ENCODE results near the gene AP1S1.
A peak's percentile ranks its signal among the peaks of the same experiment; 100 is the strongest.

Gene AP1S1

DNA sequence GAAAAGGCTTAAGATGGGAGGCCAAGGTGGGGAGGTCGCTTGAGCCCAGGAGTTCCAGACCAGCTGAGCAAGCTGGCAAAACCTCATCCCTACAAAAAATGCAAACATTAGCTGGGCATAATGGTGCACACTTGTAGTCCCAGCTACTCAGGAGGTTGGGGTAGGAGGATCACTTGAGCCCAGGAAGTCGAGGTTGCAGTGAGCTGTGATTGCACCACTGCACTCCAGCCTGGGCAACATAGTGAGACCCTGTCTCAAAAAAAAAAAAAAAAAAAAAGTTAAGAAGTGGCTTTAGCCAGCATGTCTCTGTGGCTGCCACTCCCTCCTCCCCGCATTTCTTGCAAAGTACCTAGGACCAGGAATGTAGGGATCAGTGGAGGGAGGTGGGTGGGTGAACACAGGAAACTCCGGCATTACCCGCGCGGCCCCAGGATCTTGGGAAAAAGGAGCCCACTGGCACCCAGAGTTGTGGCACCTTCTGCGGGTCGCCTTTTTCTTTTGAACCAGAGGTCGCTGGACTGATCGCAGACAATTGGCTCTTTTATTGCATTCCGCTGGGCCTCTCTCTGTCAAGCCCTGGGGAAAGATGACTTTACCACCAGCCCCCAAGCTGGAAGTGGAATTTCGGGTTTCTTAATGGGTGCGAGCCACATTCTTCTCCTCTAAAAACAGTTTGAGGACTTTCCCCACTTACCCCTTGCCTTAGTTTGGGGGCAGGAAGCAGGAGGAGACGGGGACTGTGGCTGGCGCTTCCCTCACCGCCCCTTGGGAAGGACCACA is 7.6 kb downstream of the AP1S1 start:
- TF ChIP-seq GATA3 (IDR thresholded peaks at IDR 0.05; ENCODE audit: low read depth, low read length) (no peak), GATA2 (IDR thresholded peaks at IDR 0.05; ENCODE audit: low read depth, low read length) (no peak)

DNA sequence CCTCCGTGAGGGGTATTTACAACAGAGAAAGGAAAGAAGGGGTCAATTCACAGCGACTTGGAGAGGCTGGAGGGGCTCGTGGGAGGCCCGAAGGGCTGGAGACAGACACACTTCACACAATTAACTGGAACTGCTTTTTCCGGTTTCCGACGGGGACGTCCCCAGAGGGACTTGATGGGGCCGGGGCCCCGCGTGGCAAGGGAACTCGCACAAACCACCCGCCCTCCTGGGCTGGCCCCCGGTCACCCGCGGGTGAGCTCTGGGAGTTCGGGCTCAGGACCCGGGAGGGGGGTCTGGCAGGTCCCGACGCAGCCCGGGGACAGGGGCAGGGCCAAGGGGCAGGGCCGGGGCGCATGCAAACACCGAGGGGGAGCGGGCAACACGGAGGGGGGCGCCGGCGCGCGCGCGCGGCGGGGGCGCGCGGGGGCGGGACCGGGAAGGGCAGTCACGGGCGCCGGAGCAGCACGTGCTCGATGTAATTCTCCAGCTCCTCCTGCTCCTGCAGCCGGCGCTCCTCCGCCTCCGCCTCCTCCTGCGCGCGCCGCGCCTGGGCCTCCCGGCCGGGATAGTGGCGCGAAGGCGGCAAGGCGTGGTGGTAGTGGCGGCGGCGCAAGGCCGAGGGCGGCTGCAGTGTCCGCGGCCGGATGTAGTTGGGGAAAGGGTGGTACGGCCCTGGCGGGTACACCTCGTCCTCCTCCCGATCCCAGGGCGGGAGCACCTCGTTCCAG is 8.4 kb downstream of the AP1S1 start:
- TF ChIP-seq GATA2 (IDR thresholded peaks at IDR 0.05; ENCODE audit: low read depth, low read length) (no peak), GATA3 (IDR thresholded peaks at IDR 0.05; ENCODE audit: low read depth, low read length) (no peak)

DNA sequence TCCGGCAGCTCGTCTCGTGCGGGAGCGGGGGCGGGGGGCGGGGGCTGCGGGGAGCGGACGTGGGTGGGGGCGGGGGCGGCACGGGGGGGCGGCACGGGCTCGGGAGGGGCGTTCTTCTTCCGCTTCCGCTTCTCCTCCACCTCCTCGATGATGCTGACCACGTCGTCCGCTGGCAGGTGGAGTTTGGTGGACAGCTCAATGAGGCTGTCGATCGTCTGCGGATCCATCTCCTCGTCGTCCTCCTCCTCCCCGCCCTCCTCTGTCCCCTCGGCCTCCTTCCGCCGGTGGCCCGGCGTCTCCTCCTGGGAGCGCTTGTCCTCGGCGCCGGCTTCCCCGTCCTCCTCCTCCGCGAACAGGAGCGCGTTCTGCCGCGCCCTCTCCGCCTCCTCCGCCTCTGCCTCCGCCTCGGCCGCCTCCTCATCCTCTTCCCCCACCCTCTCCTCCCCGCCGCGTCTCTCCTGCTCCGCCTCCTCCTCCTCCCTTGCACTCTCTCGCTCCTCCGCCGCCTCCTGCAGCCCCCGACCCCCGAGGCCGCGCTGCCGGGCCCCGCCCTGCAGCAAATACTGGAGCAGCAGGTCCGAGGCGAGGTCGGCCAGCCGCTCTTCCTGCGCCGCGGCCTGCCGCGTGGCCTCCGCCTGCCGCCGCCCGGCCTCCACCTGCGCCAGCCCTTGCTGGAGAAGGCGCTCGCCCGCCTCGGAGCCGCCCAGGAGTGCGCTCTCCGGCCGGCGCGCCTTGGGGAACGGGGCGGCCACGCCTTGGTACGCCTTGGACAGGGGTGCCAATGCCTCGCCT is 9.2 kb downstream of the AP1S1 start:
- TF ChIP-seq GATA3 (IDR thresholded peaks at IDR 0.05; ENCODE audit: low read depth, low read length), result no peak
- TF ChIP-seq GATA2 (IDR thresholded peaks at IDR 0.05; ENCODE audit: low read depth, low read length), result no peak

DNA sequence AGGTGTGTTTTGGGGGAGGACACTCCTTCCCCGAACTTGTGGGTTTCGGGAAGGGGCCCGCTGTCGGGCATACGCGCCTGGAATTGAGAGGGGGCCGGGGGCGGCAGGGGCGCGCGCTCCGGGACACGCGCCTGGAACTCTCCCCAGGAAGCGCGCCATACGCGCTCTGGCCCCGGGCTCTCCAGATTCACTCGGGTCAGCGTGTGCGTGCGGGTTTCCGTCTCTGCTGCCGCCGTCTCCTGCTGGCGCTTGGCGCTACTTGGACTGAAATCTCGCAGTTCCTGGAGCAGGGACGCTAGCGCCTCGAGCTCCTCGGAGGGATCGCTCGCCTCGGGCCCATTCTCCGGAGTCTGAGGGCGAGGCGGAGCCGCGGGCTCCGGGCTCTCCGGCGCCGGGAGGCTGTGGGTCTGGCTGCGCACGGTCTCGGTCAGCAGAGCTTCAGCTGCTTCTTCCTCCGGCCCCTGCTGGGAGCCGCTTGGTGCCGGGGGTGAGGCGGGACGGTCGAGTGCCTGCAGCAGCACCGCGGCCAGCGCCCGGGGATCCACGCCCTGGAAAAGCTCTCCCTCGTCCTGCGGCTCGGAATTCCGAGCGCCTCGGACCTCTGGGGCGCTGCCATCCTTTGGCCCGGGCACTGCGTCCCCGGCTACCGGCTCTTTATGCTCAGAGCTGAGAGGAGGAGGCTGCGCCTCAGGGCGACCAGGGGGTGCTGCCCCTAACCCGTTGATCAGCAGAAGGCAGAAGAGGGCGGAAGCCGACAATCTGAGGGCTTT is 10.0 kb downstream of the AP1S1 start:
- TF ChIP-seq GATA2 (IDR thresholded peaks at IDR 0.05; ENCODE audit: low read depth, low read length), result no peak
- no peak for TF ChIP-seq GATA3 (IDR thresholded peaks at IDR 0.05; ENCODE audit: low read depth, low read length)

DNA sequence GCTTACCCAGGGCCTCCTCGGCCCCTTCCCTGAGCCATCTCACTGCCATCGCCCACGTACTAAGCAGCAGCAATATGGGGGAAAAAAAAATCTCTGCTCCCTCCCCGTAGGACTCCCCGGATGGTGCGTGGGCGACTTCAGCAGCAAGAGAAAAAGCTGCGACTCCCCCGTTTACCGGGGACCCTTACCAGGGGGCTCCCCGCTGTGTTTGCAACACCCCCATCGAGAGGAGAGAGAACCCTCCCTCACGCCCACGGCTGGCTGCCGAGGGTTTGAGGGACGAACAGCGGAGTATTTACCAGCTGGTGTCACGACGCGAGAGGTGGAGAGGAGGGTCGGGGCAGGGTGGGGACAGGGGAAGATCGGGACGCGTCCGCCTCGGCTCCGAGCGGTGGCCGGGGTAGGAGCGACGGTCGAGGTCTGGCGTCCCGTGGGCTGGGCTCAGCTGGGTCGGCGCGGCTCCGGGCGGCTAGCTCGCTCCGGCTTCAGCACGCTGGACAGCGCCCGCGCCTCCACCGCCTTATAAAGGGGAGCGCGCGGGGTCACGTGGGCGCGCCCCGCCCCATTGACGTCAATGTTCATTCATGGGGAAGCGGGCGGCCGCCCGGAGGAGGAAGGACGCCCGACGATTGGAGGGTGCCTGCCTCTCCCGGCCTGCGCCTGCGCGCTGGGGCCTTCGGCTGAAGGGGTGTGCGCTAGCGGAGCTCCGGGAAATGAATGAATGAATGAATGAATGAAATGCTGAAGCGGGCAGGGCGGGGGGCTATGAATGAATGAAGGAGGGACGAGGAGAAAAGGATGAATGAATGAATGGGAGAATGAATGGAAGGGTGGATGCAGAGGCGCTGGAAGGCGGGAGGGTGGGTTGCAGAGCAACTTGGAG is 11.0 kb downstream of the AP1S1 start, which contains the start of gene VGF:
Gene VGF (minus strand): TSS at position 495 of the 883 bp plus-strand sequence. CDS start 726 bp downstream, outside the sequence.
- TF ChIP-seq GATA2 (IDR thresholded peaks at IDR 0.05; ENCODE audit: low read depth, low read length) (no peak), GATA3 (IDR thresholded peaks at IDR 0.05; ENCODE audit: low read depth, low read length) (no peak)

DNA sequence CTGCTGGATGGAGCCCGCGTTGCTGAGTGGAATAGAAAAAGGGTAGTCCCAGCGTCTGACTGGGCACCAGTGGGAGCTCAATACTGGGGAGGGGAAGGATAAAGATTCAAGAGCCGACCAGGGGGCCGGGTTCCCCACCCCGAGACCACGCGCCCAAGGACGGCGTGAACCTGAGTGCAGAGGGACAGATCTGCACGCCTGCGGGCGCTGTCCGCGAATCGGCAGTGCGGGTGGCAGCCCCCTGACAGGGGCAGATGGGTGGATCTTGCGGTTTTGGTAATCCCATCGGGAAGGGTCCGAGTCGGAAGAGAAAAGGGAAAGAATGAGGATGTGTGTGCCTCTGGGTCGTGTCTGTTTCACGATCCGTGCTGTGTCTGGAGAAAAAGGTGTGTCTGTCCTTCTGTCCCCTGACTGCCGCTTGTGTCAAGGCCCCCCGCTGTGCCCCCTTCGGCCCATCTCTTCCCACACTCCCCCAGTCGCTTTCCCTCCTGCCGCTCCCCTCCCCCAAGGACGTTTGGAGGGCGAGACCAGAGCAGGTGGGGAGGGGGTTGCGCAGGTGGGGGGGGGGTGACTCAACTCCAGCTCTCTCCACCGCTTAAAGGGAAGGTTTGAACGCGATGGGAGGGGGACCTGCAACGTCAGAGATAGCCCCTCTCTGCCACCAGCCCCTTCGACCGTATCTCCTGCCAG is 11.8 kb downstream of the AP1S1 start:
- TF ChIP-seq GATA2 (IDR thresholded peaks at IDR 0.05; ENCODE audit: low read depth, low read length) (no peak), GATA3 (IDR thresholded peaks at IDR 0.05; ENCODE audit: low read depth, low read length) (no peak)

DNA sequence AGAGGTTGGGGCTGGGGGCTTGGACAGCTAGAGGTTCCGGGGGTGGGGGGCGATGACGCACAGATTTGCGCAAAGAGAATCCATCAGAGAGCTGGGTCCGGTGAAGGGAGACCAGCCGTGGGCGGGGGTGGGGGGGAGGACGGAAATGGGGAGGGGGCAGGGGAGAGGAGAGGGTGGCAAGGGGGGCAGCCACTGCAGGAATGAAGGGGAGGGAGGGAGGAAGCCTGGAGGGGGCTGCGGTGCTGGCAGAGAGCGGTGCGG is 12.3 kb downstream of the AP1S1 start:
- TF ChIP-seq GATA3 (IDR thresholded peaks at IDR 0.05; ENCODE audit: low read depth, low read length) (no peak), GATA2 (IDR thresholded peaks at IDR 0.05; ENCODE audit: low read depth, low read length) (no peak)

DNA sequence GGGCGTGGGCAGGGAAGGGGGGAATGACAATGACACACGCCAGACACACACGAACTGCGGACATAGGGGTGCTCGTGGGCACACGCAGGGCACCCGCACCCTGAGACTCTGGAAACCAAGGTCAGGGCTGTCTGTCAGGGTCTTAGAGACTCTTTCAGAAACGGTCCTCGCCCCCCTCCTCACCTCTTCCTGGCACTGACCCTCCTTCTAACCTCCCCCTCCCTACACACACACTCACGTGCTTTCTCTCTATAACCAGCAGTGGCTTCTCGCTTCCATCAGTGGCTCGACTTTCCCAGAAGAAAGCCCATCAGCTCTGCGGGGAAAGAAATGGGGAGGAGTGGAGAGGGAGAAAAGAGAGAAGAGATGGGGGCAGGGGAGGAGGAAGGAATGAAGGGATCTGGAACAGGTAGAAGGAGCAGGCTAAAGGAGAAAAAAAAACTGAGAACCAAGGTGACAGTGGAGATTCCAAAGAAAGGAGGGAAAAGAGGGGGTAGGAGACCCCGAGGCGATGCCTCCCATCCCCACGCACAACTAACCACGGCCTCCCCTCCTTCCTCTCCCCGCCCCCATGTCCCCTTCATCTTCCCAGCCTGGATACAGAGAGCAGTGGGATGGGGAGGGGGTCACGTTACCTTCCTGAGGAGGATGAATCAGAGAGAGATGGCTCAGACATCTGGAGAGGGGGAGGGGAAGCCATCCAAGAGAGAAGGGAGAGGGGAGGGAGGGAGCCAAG is 12.8 kb downstream of the AP1S1 start:
- TF ChIP-seq GATA2 (IDR thresholded peaks at IDR 0.05; ENCODE audit: low read depth, low read length) (no peak), GATA3 (IDR thresholded peaks at IDR 0.05; ENCODE audit: low read depth, low read length) (no peak)

DNA sequence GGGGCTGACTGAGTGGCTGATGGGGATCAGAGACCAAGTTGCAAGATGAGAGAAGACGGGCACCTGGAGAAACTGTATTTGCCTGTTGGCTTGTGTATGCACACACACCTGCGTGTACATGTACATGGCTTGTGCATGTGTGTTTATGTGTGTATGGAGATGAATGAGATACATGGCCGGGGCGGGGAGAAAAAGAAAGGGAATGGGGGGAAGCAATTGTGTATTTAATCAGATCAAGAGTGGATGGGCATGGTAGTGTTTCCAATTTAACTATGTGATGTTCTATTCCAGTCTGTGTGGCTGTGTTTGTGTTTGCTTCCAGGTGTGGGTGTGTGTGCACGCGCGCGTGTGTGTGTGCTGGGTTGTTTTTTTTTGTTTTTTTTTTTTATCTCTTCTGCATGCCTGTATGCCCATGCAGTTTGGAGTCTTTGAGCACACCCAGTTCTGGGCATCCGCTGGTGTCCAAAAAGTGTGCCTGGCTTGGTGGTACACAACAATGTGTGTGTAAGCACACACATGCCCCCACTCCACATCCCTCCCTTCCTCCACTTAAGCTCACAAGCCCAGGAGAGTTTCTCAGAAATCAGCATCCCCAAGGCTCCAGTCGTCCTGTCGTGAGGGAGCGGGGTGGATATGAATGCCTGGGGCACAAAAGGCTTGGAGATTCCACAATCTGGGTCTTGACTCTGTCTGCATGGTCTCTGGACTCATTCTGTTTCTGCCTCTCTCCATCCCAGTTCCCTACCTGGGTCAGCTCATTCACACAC is 13.6 kb downstream of the AP1S1 start:
- TF ChIP-seq GATA2 (IDR thresholded peaks at IDR 0.05; ENCODE audit: low read depth, low read length) (peak; percentile 59), GATA3 (IDR thresholded peaks at IDR 0.05; ENCODE audit: low read depth, low read length) (no peak)

DNA sequence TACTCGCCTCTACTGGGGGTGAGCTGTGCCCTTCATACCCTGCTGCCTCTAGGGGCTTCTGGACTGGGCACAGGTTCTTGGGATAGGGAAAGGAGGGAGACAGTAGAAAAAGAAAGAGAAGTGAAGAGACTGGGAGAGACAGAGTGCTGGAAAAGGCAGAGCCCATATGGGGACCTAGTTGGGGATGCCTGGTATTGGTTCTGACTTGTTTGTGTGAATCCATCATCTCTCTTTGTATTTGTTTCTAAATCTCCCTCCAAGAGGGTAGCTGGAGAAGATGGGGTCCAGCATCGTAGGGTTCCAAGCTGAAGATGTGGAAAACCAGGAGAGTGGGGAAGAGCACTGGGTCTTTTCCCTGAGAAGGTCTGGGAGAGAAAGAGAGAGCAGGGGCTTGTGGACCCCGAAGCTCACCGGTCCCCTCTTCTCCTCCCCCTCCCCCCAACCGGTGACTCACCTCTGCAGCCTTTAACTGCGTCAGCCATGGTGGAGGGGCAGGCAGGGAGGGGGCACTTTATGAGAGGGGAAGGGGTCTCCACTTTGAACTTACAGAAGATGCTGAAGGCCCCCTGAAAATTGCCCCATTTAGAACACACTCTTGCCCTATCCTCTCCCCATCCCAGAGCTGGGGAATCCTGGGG is 14.3 kb downstream of the AP1S1 start:
- TF ChIP-seq GATA2 (IDR thresholded peaks at IDR 0.05; ENCODE audit: low read depth, low read length) (no peak), GATA3 (IDR thresholded peaks at IDR 0.05; ENCODE audit: low read depth, low read length) (no peak)
